Kidney (tissue), 14 donors: ENCODE measurements around the gene FLNB. TPM values are rescaled to one million over a fixed set of nuclear protein-coding genes. Genes with fewer than 3 reads are reported as not detected.

Experiments used
- DNase-seq, 5 donors: peaks; one replicate each; pipeline ENCODE4 v3.0.0-alpha.2; 2013 to 2020
- FAIRE-seq: peaks from 2 replicates; lab custom pipeline; 2012; peaks lifted over from hg19 to GRCh38; lab: Jason Lieb, UNC
- H3K27ac ChIP-seq, 2 donors: one replicate each; pipeline ENCODE4 v1.7.0; 2013; ENCODE audit warnings: low read depth in 2 of 2, low read length in 2 of 2, inconsistent platforms in 1 of 2
- H3K27me3 ChIP-seq: one replicate; pipeline ENCODE4 v1.7.1; 2013; ENCODE audit warnings: low read length, inconsistent platforms; ENCODE audit not compliant: control insufficient read depth, insufficient read depth
- H3K36me3 ChIP-seq, 3 donors: one replicate each; pipeline versions ENCODE4 v1.7.0 to v1.7.1; 2013; ENCODE audit warnings: low read length in 3 of 3, control low read depth in 1 of 3, inconsistent platforms in 1 of 3; ENCODE audit not compliant: insufficient read depth in 3 of 3, control insufficient read depth in 2 of 3
- H3K4me1 ChIP-seq, 3 donors: one replicate each; pipeline versions ENCODE4 v1.7.0 to v1.7.1; 2013; ENCODE audit warnings: low read length in 3 of 3, inconsistent platforms in 1 of 3, low read depth in 1 of 3; ENCODE audit not compliant: control insufficient read depth in 2 of 3, insufficient read depth in 2 of 3
- H3K4me3 ChIP-seq, 3 donors: one replicate each; pipeline versions ENCODE4 v1.7.0 to v1.8.1; 2013; ENCODE audit warnings: low read length in 3 of 3, control low read depth in 1 of 3, inconsistent platforms in 1 of 3
- H3K9ac ChIP-seq, 3 donors: one replicate each; pipeline versions ENCODE4 v1.7.0 to v1.7.1; 2013; ENCODE audit warnings: low read length in 3 of 3, control low read depth in 1 of 3, inconsistent platforms in 1 of 3
- H3K9me3 ChIP-seq, 3 donors: one replicate each; pipeline versions ENCODE4 v1.7.0 to v1.7.1; 2013; ENCODE audit warnings: low read length in 3 of 3, control low read depth in 1 of 3, inconsistent platforms in 1 of 3; ENCODE audit not compliant: control insufficient read depth in 2 of 3, insufficient read depth in 1 of 3
- CTCF ChIP-seq: IDR thresholded peaks from 3 replicates; pipeline ENCODE4 v1.5.1; 2012; ENCODE audit warnings: mild to moderate bottlenecking, moderate library complexity, borderline replicate concordance; ENCODE audit not compliant: insufficient read depth; ENCODE audit errors: extremely low read depth
- intact Hi-C: fragments of 100-400 bp; cut with DNase I; formaldehyde crosslinking; loops from one replicate; pipeline ENCODE4 v1.11.1; 2022
- polyA plus RNA-seq: library from polyadenylated mRNA; stranded (reverse); fragments of 350-450 nt; fragmentation: Illumina TruSeq; extraction: RNeasy Lipid Tissue Mini Kit (QIAGEN cat#74804); gene quantifications from one replicate; pipeline ENCODE4 v1.2.3, GENCODE V29; 2014; ENCODE audit warnings: low read depth, low replicate concordance; ENCODE audit not compliant: insufficient read depth
- total RNA-seq: library from RNA; stranded (reverse); fragmentation: NEBNext Ultra II Directional; extraction: Animal tissue kit (Norgen Biotek cat#: 25700); gene quantifications from one replicate; pipeline ENCODE4 v1.2.1, GENCODE V29; 2021
- donor health status: control.
- donor health status: control.
- donor health status: control.
- donor health status: control.
- donor health status: control.
- donor health status: DM: yes; HTN: yes; CAD: no.
- donor health status: Normal renal cell carcinoma (clear cell type).

FLNB gene
- total and polyA plus RNA-seq, 2 donors from 2014 or later, result 115 to 216 TPM

- Histone ChIP-seq H3K27ac (peak overlapping the region in 1 of 2 donors; percentile 63), H3K9me3 (no peaks in the 10 kb centered on the region), H3K9ac (no peak overlapping the region), H3K27me3 (no peaks in the 10 kb centered on the region), H3K36me3 (peaks cover 4 to 39% (median 21%) of the 10 kb centered on the region in 3 donors), H3K4me3 (no peak overlapping the region), H3K4me1 (peaks cover 2 to 41% (median 17%) of the 10 kb centered on the region in 3 donors)
- DNase-seq, result peak in 1 of 5 donors; percentile 80
- no peak for FAIRE-seq
- TF ChIP-seq CTCF, result no peak
- intact Hi-C loops, result no loop called here
These were observed 108.1 kb downstream of the FLNB start for GRCh38 chr3:58116161-58116955.

- H3K9me3 ChIP-seq, result no peaks in the 10 kb centered on the region
- H3K4me3 ChIP-seq, result no peak overlapping the region
- H3K27ac ChIP-seq, result peak overlapping the region in 1 of 2 donors; percentile 63
- FAIRE-seq, result no peak
- peak in 1 of 5 donors; percentile 41 for DNase-seq
- peaks cover 4 to 40% (median 21%) of the 10 kb centered on the region in 3 donors for H3K36me3 ChIP-seq
- peaks cover 2 to 37% (median 17%) of the 10 kb centered on the region in 3 donors for H3K4me1 ChIP-seq
- no peaks in the 10 kb centered on the region for H3K27me3 ChIP-seq
- H3K9ac ChIP-seq, result peak overlapping the region in 1 of 3 donors; percentile 13
- intact Hi-C loops, result no loop called here
- TF ChIP-seq CTCF, result no peak
These were observed 108.8 kb downstream of the FLNB start for GRCh38 chr3:58116985-58117384.

GRCh38 chr3:58117561-58118181 lies 109.4 kb downstream of the FLNB start:
- peaks cover 4 to 37% (median 15%) of the 10 kb centered on the region in 3 donors for H3K36me3 ChIP-seq
- intact Hi-C loops, result no loop called here
- TF ChIP-seq CTCF, result no peak
- peak overlapping the region; percentile 36 to 74 for H3K27ac ChIP-seq
- H3K27me3 ChIP-seq, result no peaks in the 10 kb centered on the region
- peak overlapping the region in 1 of 3 donors; percentile 16 for H3K9ac ChIP-seq
- DNase-seq (peak in 4 of 5 donors; percentile 53 to 86 (median 70)), FAIRE-seq (no peak)
- no peaks in the 10 kb centered on the region for H3K9me3 ChIP-seq
- peaks cover 2 to 33% (median 17%) of the 10 kb centered on the region in 3 donors for H3K4me1 ChIP-seq
- no peak overlapping the region for H3K4me3 ChIP-seq
